ENCODE measurements around the gene CEP104. TPM values are rescaled to one million over a fixed set of nuclear protein-coding genes. Genes with fewer than 3 reads are reported as not detected.

CEP104 gene
- total and polyA plus RNA-seq, 8 donors: 9.2 to 37.7 (median 23.7) TPM

DNA sequence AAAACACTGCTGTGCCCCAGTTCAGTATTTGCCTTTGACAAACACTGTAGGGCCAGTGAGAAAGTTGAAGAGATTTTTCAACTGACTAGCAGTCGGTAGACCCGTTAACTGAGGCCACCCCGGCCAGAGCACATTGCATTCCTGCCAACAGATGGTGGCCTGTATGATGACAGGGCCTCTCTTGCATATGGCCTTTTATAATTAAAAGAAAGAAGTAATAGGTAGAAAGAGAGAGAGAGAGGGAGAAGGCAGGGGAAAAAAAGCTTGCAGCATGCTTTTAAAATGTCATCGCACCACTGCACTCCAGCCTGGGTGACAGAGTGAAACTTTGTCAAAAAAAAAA is 47.8 kb upstream of the CEP104 start:
- ATAC-seq: no peak
- intact Hi-C loops (cut with DNase I): no loop called here
- no peak overlapping the region for H3K27ac ChIP-seq
- no peaks in the 10 kb centered on the region for H3K36me3 ChIP-seq
- no peak for DNase-seq
- H3K27me3 ChIP-seq: no peaks in the 10 kb centered on the region
- H3K9me3 ChIP-seq: no peaks in the 10 kb centered on the region
- no peak for FAIRE-seq
- H3K4me1 ChIP-seq: no peaks in the 10 kb centered on the region
- TF ChIP-seq, protein P1, sequence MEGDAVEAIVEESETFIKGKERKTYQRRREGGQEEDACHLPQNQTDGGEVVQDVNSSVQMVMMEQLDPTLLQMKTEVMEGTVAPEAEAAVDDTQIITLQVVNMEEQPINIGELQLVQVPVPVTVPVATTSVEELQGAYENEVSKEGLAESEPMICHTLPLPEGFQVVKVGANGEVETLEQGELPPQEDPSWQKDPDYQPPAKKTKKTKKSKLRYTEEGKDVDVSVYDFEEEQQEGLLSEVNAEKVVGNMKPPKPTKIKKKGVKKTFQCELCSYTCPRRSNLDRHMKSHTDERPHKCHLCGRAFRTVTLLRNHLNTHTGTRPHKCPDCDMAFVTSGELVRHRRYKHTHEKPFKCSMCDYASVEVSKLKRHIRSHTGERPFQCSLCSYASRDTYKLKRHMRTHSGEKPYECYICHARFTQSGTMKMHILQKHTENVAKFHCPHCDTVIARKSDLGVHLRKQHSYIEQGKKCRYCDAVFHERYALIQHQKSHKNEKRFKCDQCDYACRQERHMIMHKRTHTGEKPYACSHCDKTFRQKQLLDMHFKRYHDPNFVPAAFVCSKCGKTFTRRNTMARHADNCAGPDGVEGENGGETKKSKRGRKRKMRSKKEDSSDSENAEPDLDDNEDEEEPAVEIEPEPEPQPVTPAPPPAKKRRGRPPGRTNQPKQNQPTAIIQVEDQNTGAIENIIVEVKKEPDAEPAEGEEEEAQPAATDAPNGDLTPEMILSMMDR (IDR thresholded peaks at IDR 0.05): no peak
- 83 to 88% methylated on average over 4 of the region's 4 CpGs for WGBS, 2 donors
- no peak overlapping the region for H3K4me3 ChIP-seq

DNA sequence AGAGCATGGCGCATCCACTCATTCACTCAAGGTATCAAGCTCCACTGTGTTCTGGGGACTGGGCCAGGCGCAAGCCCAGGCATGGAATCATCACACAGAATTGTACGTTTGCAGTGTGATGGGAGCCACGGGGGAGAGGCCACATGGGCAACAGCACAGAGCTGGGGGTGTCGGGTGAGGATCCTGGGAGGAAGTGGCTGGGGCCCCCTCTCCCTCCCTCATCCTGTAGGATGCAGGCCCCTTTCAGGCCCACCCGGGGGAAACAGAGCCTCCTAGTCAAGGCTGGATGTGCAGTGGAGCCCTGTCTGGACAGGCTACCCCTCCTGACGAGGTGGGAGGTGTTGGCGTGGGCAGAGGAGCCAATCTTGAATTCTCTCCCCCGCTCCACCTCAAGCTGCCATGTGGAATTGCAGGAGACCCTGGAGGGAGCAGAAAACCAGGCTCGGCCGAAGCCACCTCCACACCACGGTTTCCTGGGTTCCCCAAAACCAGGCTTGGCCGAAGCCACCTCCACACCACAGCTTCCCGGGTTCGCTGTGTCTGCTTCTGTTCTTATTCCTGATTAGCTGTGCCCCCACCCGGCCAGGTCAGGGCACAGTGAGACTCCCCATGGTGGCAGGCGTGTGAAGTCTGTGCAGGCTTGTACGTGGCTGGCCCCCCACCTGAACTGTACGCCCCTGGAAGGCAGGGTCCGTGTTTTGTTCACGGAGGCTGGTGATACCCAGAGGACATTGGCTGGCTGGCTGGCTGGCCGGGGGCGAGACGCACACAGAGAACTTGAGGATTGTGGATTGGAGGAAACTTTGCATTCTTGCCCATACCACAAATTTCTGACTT is 47.2 kb upstream of the CEP104 start:
- Histone ChIP-seq H3K27ac (no peak overlapping the region), H3K9me3 (no peaks in the 10 kb centered on the region), H3K4me1 (peaks cover 0 to 2% (median 0%) of the 10 kb centered on the region in 3 donors), H3K27me3 (no peaks in the 10 kb centered on the region), H3K36me3 (no peaks in the 10 kb centered on the region), H3K4me3 (no peak overlapping the region)
- TF ChIP-seq, protein P1 (IDR thresholded peaks at IDR 0.05): no peak
- FAIRE-seq (no peak), DNase-seq (no peak), ATAC-seq (no peak)
- WGBS, 2 donors: 81 to 84% methylated on average over 24 of the region's 24 CpGs
- intact Hi-C loops (cut with DNase I): no loop called here

DNA sequence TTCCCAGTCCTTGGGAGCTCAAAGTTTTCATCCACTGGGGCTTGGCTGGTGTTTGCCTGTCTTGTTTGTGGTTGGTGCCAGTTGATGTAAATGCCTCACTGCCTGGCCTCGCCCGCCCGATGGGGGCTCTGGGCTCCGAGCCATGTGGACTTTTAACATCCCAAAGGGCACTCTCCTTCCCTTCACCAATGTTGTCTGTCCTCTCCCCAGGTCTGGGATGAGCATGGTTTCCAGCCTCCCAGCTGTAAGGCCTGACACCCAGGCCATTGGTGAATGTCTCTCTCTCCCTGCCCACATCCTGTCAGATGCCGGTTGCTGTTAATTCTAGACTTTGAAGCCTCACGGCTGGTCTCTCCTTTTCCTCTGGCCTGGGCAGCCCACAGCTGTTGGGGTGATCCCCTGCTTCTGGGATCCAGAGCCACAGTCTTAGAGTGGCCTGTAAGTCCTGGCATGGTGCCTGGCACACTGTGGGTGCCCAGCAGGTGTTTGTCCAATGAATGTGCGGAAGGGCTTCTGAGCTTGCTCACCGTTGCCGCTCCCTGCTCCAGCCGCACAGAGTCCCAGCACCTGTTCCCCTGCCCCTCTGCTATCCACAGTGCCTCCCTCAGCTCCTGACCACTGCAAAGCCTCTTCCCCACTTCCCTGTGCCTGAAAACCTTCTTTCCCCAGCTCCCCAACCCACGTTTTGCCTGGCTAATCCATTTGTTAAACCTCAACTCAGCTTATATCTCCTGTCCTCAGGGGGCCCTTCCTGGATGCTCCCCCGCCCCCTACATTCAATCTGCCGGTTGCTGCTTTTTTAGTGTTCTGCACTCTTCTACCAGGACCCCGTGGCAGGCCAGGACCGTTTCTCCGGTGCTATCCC is 46.4 kb upstream of the CEP104 start:
- DNase-seq: peak in 4 of 6 donors; percentile 29 to 65 (median 51)
- H3K27ac ChIP-seq: no peak overlapping the region
- no peak overlapping the region for H3K4me3 ChIP-seq
- 67 to 76% methylated on average over 16 of the region's 16 CpGs for WGBS, 2 donors
- peaks cover 0 to 6% (median 0%) of the 10 kb centered on the region in 3 donors for H3K4me1 ChIP-seq
- no peaks in the 10 kb centered on the region for H3K9me3 ChIP-seq
- intact Hi-C loops (cut with DNase I): no loop called here
- ATAC-seq: no peak
- TF ChIP-seq, protein P1 (IDR thresholded peaks at IDR 0.05): no peak
- H3K36me3 ChIP-seq: no peaks in the 10 kb centered on the region
- FAIRE-seq: no peak
- no peaks in the 10 kb centered on the region for H3K27me3 ChIP-seq

DNA sequence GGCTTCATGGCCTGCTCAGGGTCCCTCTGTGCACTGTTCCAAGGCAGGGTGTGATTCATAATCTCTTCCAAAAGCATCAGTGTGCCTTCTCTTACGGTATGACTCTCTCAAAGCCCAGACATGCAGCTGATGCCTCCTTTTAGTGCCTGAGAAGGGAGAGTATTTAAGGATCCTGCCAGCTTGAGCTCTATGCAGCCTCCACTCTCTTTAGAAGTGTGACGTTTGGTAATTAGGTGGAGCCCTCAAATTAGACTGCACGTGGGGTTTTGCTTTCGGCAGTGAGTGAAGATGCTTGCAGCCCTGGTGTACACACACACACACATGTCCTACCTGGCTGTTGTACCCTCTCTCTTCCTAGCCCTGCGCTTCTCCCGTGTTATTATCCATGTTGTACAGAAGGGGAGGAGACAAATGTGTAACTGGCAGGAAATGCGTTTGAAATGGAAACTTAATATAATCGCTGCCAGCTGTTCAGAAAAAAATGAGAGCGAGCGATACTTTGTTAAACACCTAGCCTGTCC is 45.6 kb upstream of the CEP104 start:
- TF ChIP-seq, protein P1 (IDR thresholded peaks at IDR 0.05): no peak
- H3K4me3 ChIP-seq: no peak overlapping the region
- H3K27me3 ChIP-seq: no peaks in the 10 kb centered on the region
- no peak for ATAC-seq
- peaks cover 0 to 6% (median 0%) of the 10 kb centered on the region in 3 donors for H3K4me1 ChIP-seq
- H3K27ac ChIP-seq: no peak overlapping the region
- FAIRE-seq: no peak
- WGBS, 2 donors: 84% methylated on average over 10 of the region's 10 CpGs
- H3K9me3 ChIP-seq: no peaks in the 10 kb centered on the region
- no peak for DNase-seq
- intact Hi-C loops (cut with DNase I): no loop called here
- H3K36me3 ChIP-seq: no peaks in the 10 kb centered on the region

Measured in pancreas (tissue), 10 donors.